Endothelial cell of umbilical vein (primary cell): ENCODE measurements around the gene ZKSCAN3. TPM values are rescaled to one million over a fixed set of nuclear protein-coding genes. Genes with fewer than 3 reads are reported as not detected.

Source experiments
- BruUV-seq: library from RNA; stranded (reverse); fragments of 400-500 nt; replicated peaks from 2 replicates; lab custom pipeline; 2021; lab: Mats Ljungman, UMichigan
- CTCF ChIA-PET: fragments of 300-600, 350-600 bp; sonication (Branson Sonifier 250); formaldehyde crosslinking; loops from one replicate; lab custom pipeline; 2021; ENCODE audit warnings: antibody characterized with exemption, inconsistent platforms; lab: Charles Lee
- POLR2A ChIA-PET: fragments of 300-600, 350-600 bp; sonication (Branson Sonifier 250); formaldehyde crosslinking; loops from one replicate; lab custom pipeline; 2021; ENCODE audit warnings: antibody characterized with exemption, inconsistent platforms; lab: Charles Lee
- DNase-seq: peaks from one replicate; pipeline ENCODE4 v3.0.0-alpha.2; 2011; ENCODE audit warnings: low read depth, low spot score
- FAIRE-seq: peaks from 2 replicates; lab custom pipeline; 2011; peaks lifted over from hg19 to GRCh38; lab: Jason Lieb, UNC
- H2AFZ ChIP-seq: 2 replicates; pipeline ENCODE4 v1.6.0; 2012; ENCODE audit warnings: low read depth, low read length, control low read depth, inconsistent platforms
- H3K27ac ChIP-seq: 2 replicates; pipeline ENCODE4 v1.5.1; 2011; ENCODE audit warnings: low read depth, mild to moderate bottlenecking, control low read depth, low read length, moderate library complexity; ENCODE audit not compliant: insufficient read depth
- H3K27me3 ChIP-seq, 2 experiments: 2 replicates each; pipeline versions ENCODE4 v1.6.0 to v1.6.1; 2011; ENCODE audit warnings: low read length in 2 of 2, mixed read lengths in 1 of 2; ENCODE audit not compliant: control insufficient read depth in 2 of 2, insufficient read depth in 2 of 2
- H3K36me3 ChIP-seq, 2 experiments: 2 replicates in 1 of 2; 3 replicates in 1 of 2; pipeline ENCODE4 v1.5.1; 2011; ENCODE audit warnings: low read length in 2 of 2, mild to moderate bottlenecking in 1 of 2, moderate library complexity in 1 of 2; ENCODE audit not compliant: control insufficient read depth in 2 of 2, insufficient read depth in 2 of 2; ENCODE audit errors: extremely low read depth in 1 of 2
- H3K4me1 ChIP-seq: 3 replicates; pipeline ENCODE4 v1.5.1; 2011; ENCODE audit warnings: mild to moderate bottlenecking, low read length; ENCODE audit not compliant: control insufficient read depth, insufficient read depth; ENCODE audit errors: extremely low read depth
- H3K4me2 ChIP-seq: 2 replicates; pipeline ENCODE4 v1.6.1; 2011; ENCODE audit warnings: low read length, control low read depth, mixed read lengths; ENCODE audit not compliant: insufficient read depth
- H3K4me3 ChIP-seq, 3 experiments: fragments of 200-600 bp in 1 of 3; sonication (generic), shearing (Covaris generic) in 1 of 3; replicated peaks in 1 of 3; 2 replicates each; pipeline ENCODE4 v1.5.1; 2011 to 2016; ENCODE audit warnings: control low read depth in 3 of 3, low read length in 3 of 3, mild to moderate bottlenecking in 2 of 3, inconsistent platforms in 1 of 3, low read depth in 1 of 3, moderate library complexity in 1 of 3; ENCODE audit not compliant: insufficient read depth in 1 of 3
- H3K79me2 ChIP-seq: 2 replicates; pipeline ENCODE4 v1.6.0; 2012; ENCODE audit warnings: low read length, inconsistent platforms; ENCODE audit not compliant: control insufficient read depth, insufficient read depth
- H3K9ac ChIP-seq: replicated peaks from 2 replicates; pipeline ENCODE3; 2011; ENCODE audit warnings: low read length, control low read depth; ENCODE audit not compliant: insufficient read depth; ENCODE audit errors: extremely low read depth
- H3K9me1 ChIP-seq: replicated peaks from 3 replicates; pipeline ENCODE4 v1.6.0; 2011; ENCODE audit warnings: mild to moderate bottlenecking, low read length; ENCODE audit not compliant: control insufficient read depth, insufficient read depth; ENCODE audit errors: extremely low read depth
- H3K9me3 ChIP-seq: replicated peaks from 2 replicates; pipeline ENCODE4 v1.5.1; 2012; ENCODE audit warnings: low read length, inconsistent platforms; ENCODE audit not compliant: control insufficient read depth, insufficient read depth
- H4K20me1 ChIP-seq: replicated peaks from 2 replicates; pipeline ENCODE3; 2011; ENCODE audit warnings: mild to moderate bottlenecking, low read length; ENCODE audit not compliant: control insufficient read depth, insufficient read depth; ENCODE audit errors: extremely low read depth
- GATA2 ChIP-seq: IDR thresholded peaks from 2 replicates; pipeline ENCODE4 v1.7.0; 2011; ENCODE audit warnings: low read depth, mild to moderate bottlenecking, moderate library complexity, mixed read lengths, low read length; ENCODE audit not compliant: insufficient read length, insufficient read depth
- JUN ChIP-seq: IDR thresholded peaks from 2 replicates; pipeline ENCODE4 v1.6.1; 2011; ENCODE audit warnings: borderline replicate concordance, low read depth; ENCODE audit not compliant: insufficient read length, insufficient read depth
- POLR2A ChIP-seq: IDR thresholded peaks from 2 replicates; pipeline ENCODE4 v1.6.1; 2012; ENCODE audit warnings: low read depth, mild to moderate bottlenecking, control low read depth, low read length
- POLR2AphosphoS5 ChIP-seq: IDR thresholded peaks from 2 replicates; pipeline ENCODE4 v1.6.1; 2012; ENCODE audit warnings: low read depth, mild to moderate bottlenecking, control low read depth, low read length, moderate library complexity; ENCODE audit not compliant: insufficient read depth
- dilution Hi-C: fragments of 300-500 bp; cut with MboI; formaldehyde crosslinking; loops from one replicate; pipeline ENCODE4 v1.15.0; 2019; ENCODE audit warnings: low sequenced_read_pairs; ENCODE audit not compliant: extremely low pct_ligation_motif_present
- intact Hi-C: fragments of 100-400 bp; cut with micrococcal nuclease; formaldehyde crosslinking; loops from one replicate; pipeline ENCODE4 v1.10.0; 2022
- polyA plus RNA-seq, 4 experiments: library from polyadenylated mRNA; depleted of rRNA in 3 of 4; stranded (reverse) in 3 of 4; unstranded in 1 of 4; fragments of >200 nt; gene quantifications; 2 replicates each; pipeline versions ENCODE4 v1.2.1 to v1.2.3, GENCODE V29; 2011 to 2012; ENCODE audit warnings: missing spikeins in 1 of 4
- total RNA-seq: library from RNA; stranded (reverse); gene quantifications from 2 replicates; pipeline ENCODE4 v1.2.3, GENCODE V29; 2021
- TF ChIP-seq, protein P1 (sequence below): IDR thresholded peaks from 2 replicates; pipeline ENCODE4 v1.6.1; 2011; ENCODE audit not compliant: insufficient read depth, insufficient read length
- TF ChIP-seq, protein P2 (sequence below), 2 donors: IDR thresholded peaks; 1 replicate in 1 of 2; 2 replicates in 1 of 2; pipeline ENCODE4 v1.5.1; 2011; ENCODE audit warnings: low read length in 2 of 2, mild to moderate bottlenecking in 2 of 2, moderate library complexity in 2 of 2, control low read depth in 1 of 2, inconsistent platforms in 1 of 2, low read depth in 1 of 2; ENCODE audit not compliant: insufficient read depth in 1 of 2; ENCODE audit errors: extremely low read depth in 1 of 2

The ZKSCAN3 gene
- total and polyA plus RNA-seq, 2 donors (not counting 3 experiments of a cell fraction or from before 2014, with no cell fraction given), result 2.5 to 6.9 TPM

DNA sequence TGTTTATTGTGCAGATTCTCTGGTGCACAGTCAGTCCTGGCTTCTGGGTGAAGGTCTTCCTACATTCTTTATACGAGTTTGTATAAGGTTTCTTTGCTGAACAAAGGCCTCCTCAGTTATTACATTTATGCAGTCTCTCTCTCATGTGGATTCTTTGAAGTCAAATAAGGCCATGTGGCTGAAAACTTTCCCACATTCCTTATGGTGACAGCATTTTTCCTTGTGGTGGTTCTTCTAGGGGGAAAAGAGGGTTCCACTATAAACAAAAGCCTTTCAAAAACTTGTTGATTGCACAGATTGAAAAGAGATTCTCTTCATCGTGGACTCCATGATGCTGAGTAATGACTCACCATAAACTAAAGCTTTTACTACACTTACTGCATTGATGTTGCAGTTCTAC lies 30.6 kb downstream of the ZKSCAN3 start:
- Histone ChIP-seq H4K20me1 (no peaks in the 10 kb centered on the region), H3K27ac (no peak overlapping the region), H3K9me1 (no peaks in the 10 kb centered on the region), H3K4me2 (no peak overlapping the region), H3K4me1 (peaks cover 9% of the 10 kb centered on the region), H3K9ac (no peak overlapping the region), H3K36me3 (peaks cover 4 to 9% of the 10 kb centered on the region in 2 experiments), H3K4me3 (no peak overlapping the region), H2AFZ (no peak overlapping the region), H3K79me2 (no peaks in the 10 kb centered on the region), H3K27me3 (no peaks in the 10 kb centered on the region), H3K9me3 (no peaks in the 10 kb centered on the region)
- TF ChIP-seq, protein P1, sequence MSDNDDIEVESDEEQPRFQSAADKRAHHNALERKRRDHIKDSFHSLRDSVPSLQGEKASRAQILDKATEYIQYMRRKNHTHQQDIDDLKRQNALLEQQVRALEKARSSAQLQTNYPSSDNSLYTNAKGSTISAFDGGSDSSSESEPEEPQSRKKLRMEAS, result no peak
- TF ChIP-seq POLR2A (no peak), POLR2AphosphoS5 (no peak), JUN (no peak), GATA2 (no peak)
- TF ChIP-seq, protein P2, sequence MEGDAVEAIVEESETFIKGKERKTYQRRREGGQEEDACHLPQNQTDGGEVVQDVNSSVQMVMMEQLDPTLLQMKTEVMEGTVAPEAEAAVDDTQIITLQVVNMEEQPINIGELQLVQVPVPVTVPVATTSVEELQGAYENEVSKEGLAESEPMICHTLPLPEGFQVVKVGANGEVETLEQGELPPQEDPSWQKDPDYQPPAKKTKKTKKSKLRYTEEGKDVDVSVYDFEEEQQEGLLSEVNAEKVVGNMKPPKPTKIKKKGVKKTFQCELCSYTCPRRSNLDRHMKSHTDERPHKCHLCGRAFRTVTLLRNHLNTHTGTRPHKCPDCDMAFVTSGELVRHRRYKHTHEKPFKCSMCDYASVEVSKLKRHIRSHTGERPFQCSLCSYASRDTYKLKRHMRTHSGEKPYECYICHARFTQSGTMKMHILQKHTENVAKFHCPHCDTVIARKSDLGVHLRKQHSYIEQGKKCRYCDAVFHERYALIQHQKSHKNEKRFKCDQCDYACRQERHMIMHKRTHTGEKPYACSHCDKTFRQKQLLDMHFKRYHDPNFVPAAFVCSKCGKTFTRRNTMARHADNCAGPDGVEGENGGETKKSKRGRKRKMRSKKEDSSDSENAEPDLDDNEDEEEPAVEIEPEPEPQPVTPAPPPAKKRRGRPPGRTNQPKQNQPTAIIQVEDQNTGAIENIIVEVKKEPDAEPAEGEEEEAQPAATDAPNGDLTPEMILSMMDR (IDR thresholded peaks at IDR 0.05; ENCODE audit: extremely low read depth in 1 of 2, insufficient read depth in 1 of 2, low read depth in 1 of 2, low read length in 2 of 2), result no peak
- POLR2A ChIA-PET, result no interaction called here
- FAIRE-seq, result no peak
- no peak for DNase-seq
- intact Hi-C loops (no loop called here), dilution Hi-C loops (no loop called here)
- CTCF ChIA-PET, result interaction anchor here (6.3 kb wide), 1 partner anchor 24 kb away, joined by 59 read pairs; no protein-coding TSS in a partner anchor
- BruUV-seq, result no TSS peak
